ENCODE measurements around the gene SPAG4. TPM values are rescaled to one million over a fixed set of nuclear protein-coding genes. Genes with fewer than 3 reads are reported as not detected.

Gene SPAG4
- total and polyA plus RNA-seq, 10 of the 15 experiments (the other 5 are each of a cell fraction or from before 2014, with no cell fraction given) = 0.90 to 12.5 (median 2.4) TPM

DNA sequence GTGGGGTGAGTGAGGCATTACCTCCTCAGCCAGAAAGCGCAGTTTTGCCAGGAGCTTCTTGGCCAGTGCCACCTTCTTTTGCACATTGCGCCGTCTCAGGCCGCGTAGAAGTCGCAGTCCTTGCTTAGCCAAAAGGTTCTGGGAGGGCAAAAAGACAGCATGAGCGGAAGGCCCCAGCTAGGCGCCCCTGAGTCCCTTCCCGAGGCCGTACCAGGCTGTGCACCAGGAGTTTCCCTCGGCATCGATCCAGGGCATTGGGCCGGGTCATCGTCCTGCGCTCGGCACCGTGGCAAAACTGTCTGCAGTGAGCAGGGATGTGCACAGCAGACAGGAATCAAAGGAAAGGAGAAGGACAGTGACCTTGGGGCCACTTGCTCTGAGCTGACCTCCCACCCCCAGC lies 20.2 kb upstream of the SPAG4 start:
- 69% methylated on average over 17 of the region's 17 CpGs for WGBS (ENCODE audit: insufficient coverage, insufficient replicate concordance, low lambda C conversion rate, missing lambda C conversion rate)
- H4K20me1 ChIP-seq (ENCODE audit: control insufficient read depth, insufficient read depth) = no peaks in the 10 kb centered on the region
- FAIRE-seq (no peak), ATAC-seq (no peak), DNase-seq (ENCODE audit: low read depth, low spot score) (no peak)
- ChIA-PET SMC1A (ENCODE audit: uncharacterized antibody, unreplicated experiment) (no interaction called here), CTCF (interaction anchor here (0.9 kb wide), 1 partner anchor 348 kb away, joined by 3 read pairs; no protein-coding TSS in a partner anchor), RAD21 (ENCODE audit: unreplicated experiment) (no interaction called here), POLR2A (no interaction called here)
- no peaks in the 10 kb centered on the region for H3K79me2 ChIP-seq (ENCODE audit: control insufficient read depth, insufficient read depth, low read length)
- no peak overlapping the region for H3K4me2 ChIP-seq (ENCODE audit: control insufficient read depth, insufficient read depth)
- H2AFZ ChIP-seq (ENCODE audit: control insufficient read depth, low read depth, low read length) = no peak overlapping the region
- in situ Hi-C loops (cut with MboI) = no loop called here
- TF ChIP-seq ASH2L (IDR thresholded peaks at IDR 0.05; ENCODE audit: borderline replicate concordance, low read depth) = no peak
- H3K9ac ChIP-seq (ENCODE audit: control insufficient read depth, insufficient read depth, low read length) = no peak overlapping the region
- BruUV-seq (replicated peaks) = no TSS peak
- intact Hi-C loops (cut with micrococcal nuclease; ENCODE audit: unreplicated experiment) = no loop called here
- H3K4me3 ChIP-seq = no peak overlapping the region
- H3K36me3 ChIP-seq (ENCODE audit: control insufficient read depth in 2 of 2, insufficient read depth in 2 of 2, low read length in 1 of 2) = no peaks in the 10 kb centered on the region
- no peaks in the 10 kb centered on the region for H3K9me3 ChIP-seq (replicated peaks; ENCODE audit: control insufficient read depth, insufficient read depth, low read length)
- no peak overlapping the region for H3K27ac ChIP-seq (ENCODE audit: control insufficient read depth, insufficient read depth)
- peaks cover 0 to 4% of the 10 kb centered on the region in 2 experiments; a peak in 2 of 4 replicates for H3K27me3 ChIP-seq (replicated peaks in 1 of 2; ENCODE audit: control insufficient read depth in 2 of 2, insufficient read depth in 2 of 2, low read length in 1 of 2)
- no peaks in the 10 kb centered on the region for H3K4me1 ChIP-seq (ENCODE audit: control insufficient read depth, insufficient read depth, low read length)

DNA sequence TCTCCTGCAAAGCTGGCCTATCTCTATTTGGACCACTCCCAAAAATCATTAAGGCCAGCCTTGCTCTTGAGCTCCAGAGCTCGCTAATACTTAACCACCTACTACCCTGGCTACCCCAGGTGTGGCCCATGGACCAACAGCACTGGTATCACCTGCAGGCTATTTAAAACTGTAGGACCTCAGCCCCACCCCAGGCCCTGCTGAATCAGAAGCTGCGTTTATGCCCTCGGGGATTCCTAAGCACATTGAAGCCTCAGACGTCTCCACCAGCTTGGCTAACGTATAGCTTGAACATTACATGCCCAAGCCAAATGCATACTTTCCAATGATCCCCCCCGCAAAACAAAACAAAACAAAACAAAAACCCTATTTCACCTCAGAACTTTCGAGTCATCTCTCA lies 19.7 kb upstream of the SPAG4 start:
- no peak for TF ChIP-seq BACH1 (IDR thresholded peaks at IDR 0.05; ENCODE audit: borderline replicate concordance)
- TF ChIP-seq ETV6 (conservative IDR thresholded peaks at IDR 0.05 in 1 of 2, IDR thresholded peaks at IDR 0.05 in 1 of 2; ENCODE audit: borderline replicate concordance in 1 of 2, low read depth in 1 of 2) = no peak
- TF ChIP-seq EP300 (IDR thresholded peaks at IDR 0.05; ENCODE audit: borderline replicate concordance in 1 of 2, control insufficient read depth in 1 of 2, low read depth in 2 of 2, low read length in 2 of 2) = no peak
- no peak for TF ChIP-seq ZNF622 (IDR thresholded peaks at IDR 0.05)
- no peak for TF ChIP-seq HDAC6 (IDR thresholded peaks at IDR 0.05; ENCODE audit: unreplicated experiment)
- TF ChIP-seq RB1 (IDR thresholded peaks at IDR 0.05; ENCODE audit: borderline replicate concordance) = no peak
- TF ChIP-seq MEF2B (IDR thresholded peaks at IDR 0.05; ENCODE audit: partially characterized antibody, poor library complexity, severe bottlenecking) = no peak
- no peak for TF ChIP-seq FOS (IDR thresholded peaks at IDR 0.05; ENCODE audit: borderline replicate concordance, extremely low read depth, insufficient read length)
- in situ Hi-C loops (cut with MboI) (no loop called here), intact Hi-C loops (cut with micrococcal nuclease; ENCODE audit: unreplicated experiment) (no loop called here)
- Histone ChIP-seq H3K4me3 (no peak overlapping the region), H3K27me3 (replicated peaks in 1 of 2; ENCODE audit: control insufficient read depth in 2 of 2, insufficient read depth in 2 of 2, low read length in 1 of 2) (peaks cover 4 to 7% of the 10 kb centered on the region in 2 experiments; a peak in 3 of 4 replicates), H4K20me1 (ENCODE audit: control insufficient read depth, insufficient read depth) (no peaks in the 10 kb centered on the region), H2AFZ (ENCODE audit: control insufficient read depth, low read depth, low read length) (no peak overlapping the region), H3K4me1 (ENCODE audit: control insufficient read depth, insufficient read depth, low read length) (peaks cover 2% of the 10 kb centered on the region), H3K9me3 (replicated peaks; ENCODE audit: control insufficient read depth, insufficient read depth, low read length) (no peaks in the 10 kb centered on the region), H3K4me2 (ENCODE audit: control insufficient read depth, insufficient read depth) (no peak overlapping the region), H3K27ac (ENCODE audit: control insufficient read depth, insufficient read depth) (no peak overlapping the region), H3K9ac (ENCODE audit: control insufficient read depth, insufficient read depth, low read length) (no peak overlapping the region), H3K79me2 (ENCODE audit: control insufficient read depth, insufficient read depth, low read length) (no peaks in the 10 kb centered on the region), H3K36me3 (ENCODE audit: control insufficient read depth in 2 of 2, insufficient read depth in 2 of 2, low read length in 1 of 2) (no peaks in the 10 kb centered on the region)
- ChIA-PET CTCF (interaction anchor here (0.9 kb wide), 1 partner anchor 347 kb away, joined by 3 read pairs; no protein-coding TSS in a partner anchor), SMC1A (ENCODE audit: uncharacterized antibody, unreplicated experiment) (no interaction called here), RAD21 (ENCODE audit: unreplicated experiment) (no interaction called here), POLR2A (no interaction called here)
- 41% methylated on average over 7 of the region's 7 CpGs for WGBS (ENCODE audit: insufficient coverage, insufficient replicate concordance, low lambda C conversion rate, missing lambda C conversion rate)
- no peak for DNase-seq (ENCODE audit: low read depth, low spot score)
- no peak for FAIRE-seq
- ATAC-seq = no peak
- BruUV-seq (replicated peaks) = no TSS peak

All from GM12878 (cell line).